GM15510 (cell line): ENCODE data around the gene OCRL.

Source experiments
- POLR2A ChIP-seq: IDR thresholded peaks from 3 replicates; pipeline ENCODE4 v1.6.1; 2011; ENCODE audit warnings: borderline replicate concordance; ENCODE audit not compliant: insufficient read length; ENCODE audit errors: extremely low read depth

Gene OCRL

GRCh38 chrX:129559783-129560182, 19.7 kb downstream of the OCRL start:
- no peak for TF ChIP-seq POLR2A

GRCh38 chrX:129561453-129561852, 21.4 kb downstream of the OCRL start:
- TF ChIP-seq POLR2A: no peak

- no peak for TF ChIP-seq POLR2A
Measured at GRCh38 chrX:129565046-129565650, 25.1 kb downstream of the OCRL start.

GRCh38 chrX:129566073-129566472, 26.0 kb downstream of the OCRL start:
- TF ChIP-seq POLR2A: no peak

- no peak for TF ChIP-seq POLR2A
Measured at GRCh38 chrX:129568349-129568748, 28.3 kb downstream of the OCRL start.

- TF ChIP-seq POLR2A: no peak
Measured at GRCh38 chrX:129572422-129572821, 32.4 kb downstream of the OCRL start.

GRCh38 chrX:129574214-129574613, 34.2 kb downstream of the OCRL start:
- no peak for TF ChIP-seq POLR2A

- TF ChIP-seq POLR2A: no peak
Measured at GRCh38 chrX:129576539-129576938, 36.5 kb downstream of the OCRL start.

- no peak for TF ChIP-seq POLR2A
Measured at GRCh38 chrX:129577473-129577872, 37.4 kb downstream of the OCRL start.

- TF ChIP-seq POLR2A: no peak
Measured at GRCh38 chrX:129577877-129578276, 37.8 kb downstream of the OCRL start.

- TF ChIP-seq POLR2A: no peak
Measured at GRCh38 chrX:129581904-129582303, 41.8 kb downstream of the OCRL start.

- no peak for TF ChIP-seq POLR2A
Measured at GRCh38 chrX:129585167-129585566, 45.1 kb downstream of the OCRL start.

GRCh38 chrX:129585691-129586090, 45.6 kb downstream of the OCRL start:
- no peak for TF ChIP-seq POLR2A

GRCh38 chrX:129586446-129586845, 46.4 kb downstream of the OCRL start:
- no peak for TF ChIP-seq POLR2A

- no peak for TF ChIP-seq POLR2A
Measured at GRCh38 chrX:129590596-129590995, 50.5 kb downstream of the OCRL start.

- no peak for TF ChIP-seq POLR2A
Measured at GRCh38 chrX:129593137-129593536, 53.1 kb downstream of the OCRL start.

GRCh38 chrX:129594781-129595180, 54.7 kb downstream of the OCRL start:
- no peak for TF ChIP-seq POLR2A
